ENCODE results near the gene PRAC2. TPM values are rescaled to one million over a fixed set of nuclear protein-coding genes. Genes with fewer than 3 reads are reported as not detected.
A peak's percentile ranks its signal among the peaks of the same experiment; 100 is the strongest.

PRAC2 gene
- polyA plus RNA-seq, 1 donor (not counting 4 experiments of a cell fraction or from before 2014, with no cell fraction given) = not detected

DNA sequence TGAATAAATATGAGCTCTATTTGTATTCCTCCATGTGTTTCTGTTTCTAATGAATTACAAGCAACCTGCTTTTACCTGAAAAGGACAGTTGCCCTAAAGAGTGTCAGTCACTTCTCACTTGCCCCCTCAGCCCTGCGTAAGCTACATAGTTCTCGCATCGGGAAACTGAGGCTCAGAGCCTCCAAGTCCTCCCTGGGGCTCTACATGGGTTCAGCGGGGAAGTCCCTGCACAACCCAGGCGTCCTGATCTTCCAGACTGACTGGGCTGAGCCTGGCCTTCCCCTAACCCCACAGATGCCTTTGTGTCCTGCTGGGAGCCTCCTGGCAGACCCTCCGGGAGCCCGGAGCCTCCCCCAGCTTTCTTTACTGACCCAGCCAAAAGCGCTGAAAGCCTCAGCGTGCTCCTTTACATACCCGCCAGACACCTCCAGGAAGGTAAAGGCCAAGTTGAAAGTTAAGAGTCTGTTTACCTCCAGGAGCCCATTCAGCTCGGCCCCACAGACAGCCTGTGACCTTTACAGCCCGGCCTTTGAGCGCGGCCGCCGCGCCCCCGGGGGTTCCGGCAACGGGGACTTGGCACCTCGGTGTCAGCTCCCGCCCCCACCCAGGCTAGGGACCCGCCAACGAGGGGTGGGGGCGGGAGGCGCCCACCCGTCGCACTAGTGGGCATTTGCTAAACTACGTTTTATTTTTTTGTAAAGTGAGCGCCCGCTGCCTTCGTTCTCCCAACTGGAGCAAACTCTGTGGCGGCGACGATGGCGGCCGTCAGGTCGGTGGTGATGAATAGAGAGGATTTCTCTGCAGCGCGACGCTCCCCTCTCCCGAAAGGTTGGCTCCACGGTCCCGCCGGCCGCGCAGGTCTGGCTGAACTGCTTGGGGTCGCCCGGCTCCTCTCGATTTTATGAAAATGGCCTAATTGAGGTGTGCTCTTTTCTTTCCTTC lies 10.0 kb downstream of the PRAC2 start:
- H3K9me3 ChIP-seq (ENCODE audit: control insufficient read depth, low read depth, low read length) = no peaks in the 10 kb centered on the region
- H3K79me2 ChIP-seq (ENCODE audit: control insufficient read depth, insufficient read depth, low read length) = no peaks in the 10 kb centered on the region
- H3K4me1 ChIP-seq (ENCODE audit: control insufficient read depth, extremely low read depth, insufficient read depth, low read length) = no peaks in the 10 kb centered on the region
- dilution Hi-C loops (cut with MboI; ENCODE audit: extremely low pct_ligation_motif_present, low sequenced_read_pairs) = no loop called here
- H3K4me2 ChIP-seq (ENCODE audit: control insufficient read depth, extremely low read depth, insufficient read depth, low read depth, low read length) = no peak overlapping the region
- no peak overlapping the region for H3K9ac ChIP-seq (ENCODE audit: control insufficient read depth, extremely low read depth, insufficient read depth, low read length)
- no peak overlapping the region for H3K4me3 ChIP-seq (ENCODE audit: control insufficient read depth in 2 of 3, extremely low read depth in 1 of 3, insufficient read depth in 2 of 3, low read depth in 1 of 3, low read length in 3 of 3)
- no peak for TF ChIP-seq CTCF (optimal IDR thresholded peaks at IDR 0.05 in 1 of 3, IDR thresholded peaks at IDR 0.05 in 1 of 3, conservative IDR thresholded peaks at IDR 0.05 in 1 of 3; ENCODE audit: extremely low read depth in 1 of 3, insufficient read depth in 2 of 3, low read length in 3 of 3)
- peak; percentile 90 for TF ChIP-seq EZH2 (IDR thresholded peaks at IDR 0.05; ENCODE audit: low read length)
- H3K9me1 ChIP-seq (ENCODE audit: control insufficient read depth, extremely low read depth, insufficient read depth, low read length) = no peaks in the 10 kb centered on the region
- no peak overlapping the region for H3K27ac ChIP-seq (ENCODE audit: control insufficient read depth, insufficient read depth, low read length)
- FAIRE-seq (no peak), DNase-seq (ENCODE audit: low read depth, low spot score) (no peak)
- no peak overlapping the region for H2AFZ ChIP-seq (ENCODE audit: control insufficient read depth, low read length)
- H4K20me1 ChIP-seq (ENCODE audit: control insufficient read depth, extremely low read depth, insufficient read depth, low read length) = peaks cover 2% of the 10 kb centered on the region
- H3K27me3 ChIP-seq (ENCODE audit: control insufficient read depth, extremely low read depth, insufficient read depth, low read length) = peaks cover 97% of the 10 kb centered on the region
- H3K36me3 ChIP-seq (ENCODE audit: control insufficient read depth in 2 of 2, extremely low read depth in 1 of 2, insufficient read depth in 2 of 2, low read length in 2 of 2) = no peaks in the 10 kb centered on the region

DNA sequence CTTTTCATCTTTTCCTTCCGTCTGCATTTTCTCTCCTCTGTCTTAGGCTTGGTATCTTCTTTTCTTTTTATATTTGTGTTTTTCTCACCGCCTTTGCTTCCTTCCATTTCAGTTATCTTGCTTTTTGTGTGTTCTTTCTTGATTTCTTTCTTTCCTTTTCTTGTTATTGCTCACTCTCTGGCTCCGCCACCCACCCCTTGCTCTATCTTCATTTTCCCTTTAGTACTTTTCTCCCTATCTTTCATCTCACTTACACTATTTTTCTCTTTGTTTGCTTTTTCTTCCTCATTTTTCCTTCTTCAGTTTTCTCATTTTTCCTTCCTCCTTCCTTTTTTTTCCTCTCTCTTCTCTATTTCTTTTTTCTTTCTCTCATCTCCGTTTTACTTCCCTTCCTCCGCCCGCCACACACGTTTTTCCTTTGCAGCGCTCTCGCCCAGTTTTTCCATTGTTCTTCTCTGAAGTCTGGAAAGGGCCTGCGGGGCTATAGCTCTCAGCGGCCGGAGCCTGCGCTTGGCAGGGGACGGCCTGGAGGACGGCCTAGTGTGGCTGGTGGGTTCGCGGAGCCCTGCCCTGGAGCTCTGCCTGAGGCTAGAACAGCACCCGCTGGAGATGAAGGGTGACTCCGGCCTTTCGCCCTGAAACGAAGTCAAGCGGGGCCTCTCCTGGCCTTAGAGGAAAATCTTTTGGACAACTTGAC lies 10.8 kb downstream of the PRAC2 start:
- no peak overlapping the region for H3K9ac ChIP-seq (ENCODE audit: control insufficient read depth, extremely low read depth, insufficient read depth, low read length)
- no peak for FAIRE-seq
- peaks cover 2% of the 10 kb centered on the region for H4K20me1 ChIP-seq (ENCODE audit: control insufficient read depth, extremely low read depth, insufficient read depth, low read length)
- no peaks in the 10 kb centered on the region for H3K79me2 ChIP-seq (ENCODE audit: control insufficient read depth, insufficient read depth, low read length)
- dilution Hi-C loops (cut with MboI; ENCODE audit: extremely low pct_ligation_motif_present, low sequenced_read_pairs) = no loop called here
- H3K27ac ChIP-seq (ENCODE audit: control insufficient read depth, insufficient read depth, low read length) = no peak overlapping the region
- H3K27me3 ChIP-seq (ENCODE audit: control insufficient read depth, extremely low read depth, insufficient read depth, low read length) = peaks cover 97% of the 10 kb centered on the region
- H3K9me3 ChIP-seq (ENCODE audit: control insufficient read depth, low read depth, low read length) = no peaks in the 10 kb centered on the region
- H2AFZ ChIP-seq (ENCODE audit: control insufficient read depth, low read length) = no peak overlapping the region
- H3K4me3 ChIP-seq (ENCODE audit: control insufficient read depth in 2 of 3, extremely low read depth in 1 of 3, insufficient read depth in 2 of 3, low read depth in 1 of 3, low read length in 3 of 3) = no peak overlapping the region
- DNase-seq (ENCODE audit: low read depth, low spot score) = no peak
- no peaks in the 10 kb centered on the region for H3K4me1 ChIP-seq (ENCODE audit: control insufficient read depth, extremely low read depth, insufficient read depth, low read length)
- H3K36me3 ChIP-seq (ENCODE audit: control insufficient read depth in 2 of 2, extremely low read depth in 1 of 2, insufficient read depth in 2 of 2, low read length in 2 of 2) = no peaks in the 10 kb centered on the region
- no peaks in the 10 kb centered on the region for H3K9me1 ChIP-seq (ENCODE audit: control insufficient read depth, extremely low read depth, insufficient read depth, low read length)
- no peak overlapping the region for H3K4me2 ChIP-seq (ENCODE audit: control insufficient read depth, extremely low read depth, insufficient read depth, low read depth, low read length)
- TF ChIP-seq CTCF (optimal IDR thresholded peaks at IDR 0.05 in 1 of 3, IDR thresholded peaks at IDR 0.05 in 1 of 3, conservative IDR thresholded peaks at IDR 0.05 in 1 of 3; ENCODE audit: extremely low read depth in 1 of 3, insufficient read depth in 2 of 3, low read length in 3 of 3) (no peak), EZH2 (IDR thresholded peaks at IDR 0.05; ENCODE audit: low read length) (no peak)

Data from keratinocyte (primary cell).